Right kidney (tissue), 1 donor: ENCODE data around the gene ADSS2.
"Not testable (repeated sequence)": the region's sequence is repeated elsewhere in the genome, so short reads cannot be mapped to it uniquely, and the experiment has no call there.

Source experiments
- DNase-seq: peaks from one replicate; pipeline ENCODE4 v3.0.0-alpha.2; 2016

ADSS2 gene

DNA sequence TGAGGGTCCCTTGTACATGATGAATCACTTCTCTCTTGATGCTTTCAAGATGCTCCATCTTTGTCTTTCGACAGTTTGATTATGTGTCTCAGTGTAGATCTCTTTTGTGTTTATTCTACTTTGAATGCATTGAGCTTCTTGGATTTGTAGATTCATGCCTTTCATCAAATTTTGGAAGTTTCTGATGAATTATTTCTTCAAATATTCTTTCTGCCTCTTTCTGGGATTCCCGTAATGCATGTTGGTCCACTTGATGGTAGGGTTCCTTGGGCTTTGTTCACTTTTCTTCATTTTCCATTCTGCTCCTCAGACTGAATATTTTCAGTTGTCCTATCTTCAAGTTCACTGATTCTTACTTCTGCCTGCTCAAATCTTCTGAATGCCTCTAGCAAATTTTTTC lies 50.7 kb downstream of the ADSS2 start:
- no peak for DNase-seq

DNA sequence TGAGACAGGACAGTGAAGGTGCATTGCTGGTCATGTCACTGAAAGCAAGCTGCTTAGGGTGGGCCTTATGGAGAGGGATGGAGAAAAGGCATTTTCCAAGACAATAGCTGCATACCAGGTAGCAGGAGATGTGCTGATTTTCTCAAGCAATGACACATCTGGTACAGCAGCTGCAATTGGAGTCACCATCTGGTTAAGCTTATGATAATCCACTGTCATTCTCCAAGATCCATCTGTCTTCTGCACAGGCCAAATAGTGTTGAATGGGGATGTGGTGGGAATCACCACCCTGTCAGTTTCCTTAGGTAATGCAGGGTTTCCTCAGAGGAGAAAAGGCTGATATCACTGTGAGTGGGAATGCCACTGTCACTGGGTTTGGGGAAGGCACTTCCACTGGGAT lies 54.6 kb downstream of the ADSS2 start:
- DNase-seq: no peak

GRCh38 chr1:244395965-244396364 lies 55.7 kb downstream of the ADSS2 start:
- DNase-seq: no peak

DNA sequence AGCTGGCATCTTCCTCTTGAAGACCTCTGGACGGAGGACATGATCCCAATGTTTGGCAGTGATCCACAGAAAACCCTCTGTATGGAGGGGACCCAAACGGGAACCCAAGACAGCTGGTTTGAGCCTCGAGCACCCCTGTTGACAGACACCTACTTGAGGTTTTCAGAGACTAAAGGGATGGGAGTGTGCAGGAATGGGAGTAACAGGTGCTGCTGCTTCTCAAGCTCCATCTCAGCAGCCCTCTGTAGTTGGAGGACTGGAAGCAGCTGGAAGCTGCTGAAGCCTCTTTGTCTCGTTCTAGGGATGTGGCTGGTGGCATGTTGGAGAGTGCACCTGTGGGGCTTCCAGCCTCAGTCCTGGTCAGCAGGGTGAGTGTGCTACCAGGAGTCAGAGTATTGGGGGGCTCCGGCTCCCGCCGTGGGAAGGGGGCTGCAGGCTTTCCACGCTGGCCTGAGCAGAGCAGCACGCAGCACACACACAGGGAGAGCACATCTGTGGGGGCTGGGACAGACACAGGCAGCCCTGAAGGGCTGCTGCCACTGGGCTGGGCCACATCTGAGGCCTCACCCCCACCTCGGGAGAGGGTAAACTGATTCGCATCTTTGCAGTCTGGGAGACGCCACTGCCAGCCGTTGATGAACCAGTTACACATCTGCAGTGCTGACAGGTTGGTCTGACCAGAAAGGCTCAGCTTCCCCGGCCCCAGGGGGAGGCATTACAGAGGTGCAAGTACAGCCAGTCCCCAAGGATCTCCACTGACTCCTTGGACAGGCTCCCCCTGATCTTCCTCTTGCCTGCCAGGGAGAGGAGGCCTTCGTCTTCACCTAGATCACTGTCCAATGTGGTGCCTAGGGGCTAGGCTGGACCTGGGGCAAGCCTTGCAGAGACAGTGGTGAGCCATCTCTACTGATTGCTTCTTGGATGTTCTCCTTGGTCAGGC lies 56.6 kb downstream of the ADSS2 start:
- no peak for DNase-seq

GRCh38 chr1:244394346-244394745 lies 57.4 kb downstream of the ADSS2 start:
- no peak for DNase-seq

DNA sequence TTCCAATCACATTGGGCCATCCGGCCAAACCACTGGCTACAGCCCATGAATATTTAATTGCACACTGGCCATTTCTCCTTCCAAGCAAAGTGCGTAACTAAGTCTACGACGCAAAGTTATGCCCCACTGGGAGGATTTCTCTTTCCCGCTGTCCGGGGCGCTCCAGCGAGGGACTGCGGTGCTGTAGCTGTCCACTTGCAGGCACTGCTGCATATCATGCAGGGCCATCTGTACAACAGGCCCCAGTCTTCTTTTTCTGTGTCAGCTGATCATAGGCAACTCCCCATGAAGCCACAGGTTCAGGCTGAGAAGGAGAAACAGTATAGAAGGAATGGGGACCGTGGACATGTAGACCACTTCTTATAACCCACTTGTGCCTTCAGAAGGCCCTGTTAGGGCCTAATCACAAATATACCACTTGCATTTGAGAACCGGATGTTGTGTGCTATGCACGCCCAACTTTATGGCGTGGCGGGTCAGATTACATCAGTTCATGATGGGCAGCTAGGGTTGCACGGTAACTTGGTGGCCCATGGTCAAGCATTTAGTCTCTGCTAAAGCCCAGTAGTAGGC lies 58.0 kb downstream of the ADSS2 start:
- DNase-seq: no peak

- DNase-seq: no peak
These were observed 59.9 kb downstream of the ADSS2 start for GRCh38 chr1:244391761-244392160.

GRCh38 chr1:244388961-244389360 lies 62.7 kb downstream of the ADSS2 start:
- DNase-seq: no peak

DNA sequence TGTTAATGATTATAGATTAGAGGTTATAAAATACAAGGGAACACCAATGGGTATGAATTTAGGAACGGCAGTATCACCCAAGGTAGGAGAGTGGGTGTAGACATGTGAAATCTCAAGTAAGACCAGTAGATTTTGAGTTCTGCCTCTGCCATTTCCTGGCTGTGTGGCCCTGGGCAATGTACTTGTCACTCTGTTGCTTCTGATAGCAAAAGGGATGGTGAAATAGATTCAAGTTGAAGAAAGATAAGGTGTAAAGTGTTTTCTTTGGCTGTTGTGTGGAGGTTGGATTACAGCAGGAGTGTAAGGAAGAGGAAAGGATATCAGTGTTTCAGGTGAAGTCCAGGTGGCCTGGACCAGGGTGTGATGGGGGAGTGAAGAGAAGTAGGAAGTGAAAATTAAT lies 64.3 kb downstream of the ADSS2 start:
- no peak for DNase-seq

DNA sequence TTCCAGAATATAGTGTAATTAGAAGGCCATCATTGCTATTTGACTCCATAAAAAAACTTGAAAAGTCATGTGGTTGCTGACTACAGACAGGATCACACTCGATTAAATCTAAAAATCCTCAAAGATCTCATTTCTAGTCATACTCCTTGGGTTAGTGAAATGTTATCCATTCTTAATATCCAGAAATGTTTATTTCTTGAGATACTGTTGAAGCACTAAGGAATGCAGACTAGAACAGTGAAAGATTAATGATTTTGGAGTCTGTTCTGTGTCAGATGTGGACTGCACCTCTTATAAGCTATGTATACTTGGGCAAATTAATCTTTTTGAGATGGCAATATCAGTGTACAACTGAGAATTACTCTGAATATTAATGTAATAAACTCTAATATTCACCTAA lies 65.1 kb downstream of the ADSS2 start:
- DNase-seq: no peak

GRCh38 chr1:244384066-244384465 lies 67.6 kb downstream of the ADSS2 start:
- no peak for DNase-seq

- no peak for DNase-seq
These were observed 68.3 kb downstream of the ADSS2 start for GRCh38 chr1:244383278-244383884.

DNA sequence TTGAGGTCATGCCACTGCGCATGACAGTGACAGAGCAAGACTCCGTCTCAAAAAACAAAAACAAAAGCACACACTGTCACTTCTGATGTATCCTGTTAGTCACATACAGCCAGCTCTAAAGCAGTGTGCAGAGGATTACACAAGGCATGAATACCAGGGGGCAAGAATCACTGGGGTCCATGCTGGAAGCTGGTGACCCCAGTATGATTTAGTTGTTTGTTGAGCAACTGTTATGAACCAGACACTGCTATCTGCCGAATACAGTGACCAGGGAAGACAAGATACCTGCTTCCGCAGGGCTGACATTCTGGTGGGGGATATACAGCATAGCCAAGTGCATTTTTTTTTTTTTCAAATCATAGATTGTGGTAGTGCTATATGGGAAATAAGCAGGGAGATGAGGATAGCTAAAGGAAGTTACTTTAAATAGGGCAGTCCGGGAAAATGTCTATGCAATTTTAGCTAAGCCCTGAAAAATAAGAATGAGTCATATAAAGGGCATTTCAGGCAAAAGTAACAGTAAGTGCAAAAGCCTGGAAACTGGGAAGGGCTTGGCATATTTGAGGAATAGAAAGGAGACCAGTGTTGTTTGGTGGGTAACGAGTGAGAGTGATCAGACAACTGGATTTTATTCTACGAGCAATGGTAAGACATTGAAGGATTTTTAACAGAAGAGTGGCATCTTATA lies 69.7 kb downstream of the ADSS2 start:
- DNase-seq: no peak

DNA sequence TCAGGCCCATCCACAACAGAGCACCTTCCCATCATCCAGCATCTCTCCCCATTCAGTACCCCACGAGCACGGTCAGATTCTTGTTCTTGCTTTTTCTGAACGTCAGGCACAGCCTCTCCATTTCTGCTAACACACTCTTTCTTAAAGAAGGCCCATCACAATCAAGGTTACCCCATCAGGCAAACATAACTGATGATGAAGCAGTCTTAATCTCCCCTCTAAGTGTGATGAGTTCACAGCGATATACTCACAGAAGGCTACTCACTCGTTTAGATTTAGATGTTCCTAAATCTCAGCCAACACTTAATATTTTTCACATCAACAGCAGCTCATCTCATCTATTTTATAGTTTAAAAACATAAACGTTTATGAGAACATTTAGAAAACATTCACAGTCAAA lies 75.6 kb downstream of the ADSS2 start:
- DNase-seq: no peak

DNA sequence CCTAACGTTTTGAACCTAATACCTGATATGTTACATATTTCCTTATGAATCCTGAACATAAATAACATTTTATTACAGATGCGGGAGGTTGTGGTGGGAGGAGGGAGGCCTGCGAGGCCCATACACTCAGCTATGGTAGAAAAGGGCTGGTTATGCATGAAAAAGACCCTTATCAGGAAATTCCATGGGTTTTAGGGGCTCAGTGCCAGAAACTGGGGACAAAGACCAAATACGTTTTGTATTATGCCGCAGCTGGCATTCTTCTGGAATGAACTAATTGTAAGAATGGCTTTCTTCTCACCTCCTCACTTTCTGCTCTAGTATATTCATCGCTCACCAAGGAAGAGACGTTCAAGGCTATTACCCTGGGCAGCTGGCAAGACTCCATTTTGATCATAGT lies 76.7 kb downstream of the ADSS2 start:
- no peak for DNase-seq

DNA sequence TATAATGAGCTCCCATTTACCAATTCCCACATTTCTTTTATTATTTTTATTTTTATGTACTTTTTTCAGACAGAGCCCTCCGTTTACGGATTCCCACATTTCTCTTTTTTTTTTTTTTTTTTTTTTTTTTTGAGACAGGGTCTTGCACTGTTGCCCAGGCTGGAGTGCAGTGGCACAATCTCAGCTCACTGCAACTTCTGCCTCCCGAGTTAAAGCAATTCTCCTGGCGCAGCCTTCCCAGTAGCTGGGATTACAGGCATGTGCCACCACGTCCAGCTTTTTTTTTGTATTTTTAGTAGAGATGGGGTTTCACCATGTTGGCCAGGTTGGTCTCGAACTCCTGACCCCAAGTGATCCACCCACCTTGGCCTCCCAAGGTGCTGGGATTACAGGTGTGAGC lies 77.2 kb downstream of the ADSS2 start:
- not testable (repeated sequence) for DNase-seq

GRCh38 chr1:244371242-244372141 lies 80.2 kb downstream of the ADSS2 start:
- DNase-seq: no peak

DNA sequence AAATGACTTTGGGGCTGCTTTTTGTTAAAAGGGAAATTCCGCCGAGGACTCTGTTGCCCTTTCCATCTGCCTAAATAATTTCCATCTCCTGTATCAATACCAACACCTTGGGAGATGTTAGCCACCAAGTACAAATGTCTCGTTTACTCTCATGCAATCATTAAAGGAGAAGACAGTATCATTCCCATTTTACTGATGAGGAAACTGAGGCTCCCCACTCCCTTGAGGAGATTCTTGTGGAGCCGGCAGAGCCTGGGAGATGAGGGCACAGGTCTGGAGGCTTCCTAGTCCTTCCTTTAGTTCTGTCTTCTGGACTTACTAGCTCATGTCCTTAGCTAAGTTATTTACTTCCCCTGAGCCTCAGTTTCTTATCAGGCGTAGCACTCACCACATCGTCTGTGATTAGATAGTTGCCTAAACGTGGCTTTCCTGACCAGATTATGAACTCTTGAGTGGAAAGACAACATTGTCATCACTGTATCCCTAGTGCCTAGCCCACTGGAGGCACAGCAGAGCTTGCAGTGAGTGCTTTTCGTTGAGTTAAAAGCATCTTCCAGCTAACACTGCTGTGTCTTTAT lies 81.6 kb downstream of the ADSS2 start:
- no peak for DNase-seq

- no peak for DNase-seq
These were observed 82.3 kb downstream of the ADSS2 start for GRCh38 chr1:244369256-244370057.

- DNase-seq: no peak
These were observed 83.4 kb downstream of the ADSS2 start for GRCh38 chr1:244368279-244368678.
